Measurements from ENCODE around the gene MICALL2.

The MICALL2 gene

GRCh38 chr7:1492640-1493039 is 33.4 kb upstream of the MICALL2 start:
- no peak for DNase-seq

DNA sequence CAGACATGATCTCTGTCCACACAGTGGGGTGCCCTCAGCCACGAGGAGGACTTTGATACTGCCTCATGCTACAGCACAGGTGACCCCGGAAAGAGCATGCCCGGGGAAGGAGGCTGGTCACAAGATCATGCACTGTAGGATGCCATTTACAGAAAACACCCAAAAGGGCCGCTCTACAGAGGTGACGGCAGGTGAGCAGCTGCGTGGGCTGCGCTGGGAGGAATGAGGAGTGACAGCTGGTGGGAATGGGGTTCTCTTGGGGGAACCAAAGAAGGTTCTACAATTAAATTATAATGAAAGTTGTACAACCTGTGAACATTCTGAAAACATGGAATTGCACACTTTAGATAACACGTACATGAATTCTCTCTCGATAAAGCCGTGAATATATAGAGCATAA is 33.0 kb upstream of the MICALL2 start:
- no peak for DNase-seq

DNA sequence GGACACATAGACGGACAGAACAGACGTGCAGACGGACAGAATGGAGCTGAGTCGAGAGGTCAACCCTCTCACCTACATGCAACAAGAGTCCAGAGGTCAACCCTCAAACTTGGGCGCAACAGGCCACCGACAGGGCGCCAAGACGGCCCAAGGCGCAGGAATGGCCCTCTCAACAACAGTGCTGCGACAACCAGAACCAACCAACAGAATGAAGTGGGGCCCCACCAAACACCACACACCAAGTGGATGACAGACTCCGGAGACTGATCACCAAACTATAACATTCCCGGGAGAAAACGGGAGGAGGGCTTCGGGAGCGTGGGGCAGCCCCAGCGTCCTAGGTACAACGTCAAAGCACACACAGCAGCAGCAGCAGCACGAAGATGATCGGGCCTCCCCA is 31.6 kb upstream of the MICALL2 start:
- no peak for DNase-seq

- DNase-seq, result no peak
These were observed 30.1 kb upstream of the MICALL2 start for GRCh38 chr7:1489336-1489735.

- no peak for DNase-seq
These were observed 28.7 kb upstream of the MICALL2 start for GRCh38 chr7:1488016-1488415.

DNA sequence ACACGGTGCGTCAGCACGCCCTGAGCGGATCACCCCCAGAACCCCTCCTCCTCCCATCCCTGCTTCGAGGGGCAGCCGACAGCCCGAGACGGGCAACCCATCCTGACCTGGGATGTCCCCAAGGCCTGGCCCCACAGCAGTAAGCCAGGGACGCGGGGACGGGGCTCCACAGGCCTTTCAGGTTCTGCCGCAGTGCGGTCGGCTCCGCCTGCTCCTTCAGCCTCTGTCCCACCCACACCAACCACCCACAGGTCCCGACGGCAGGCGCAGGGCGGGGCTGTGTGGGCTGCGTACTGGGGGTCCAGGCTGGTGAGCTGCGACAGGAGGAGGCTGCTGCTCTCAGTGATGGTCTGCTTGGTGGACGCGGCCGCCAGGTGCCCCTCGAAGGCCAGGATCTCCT is 28.2 kb upstream of the MICALL2 start:
- no peak for DNase-seq

DNA sequence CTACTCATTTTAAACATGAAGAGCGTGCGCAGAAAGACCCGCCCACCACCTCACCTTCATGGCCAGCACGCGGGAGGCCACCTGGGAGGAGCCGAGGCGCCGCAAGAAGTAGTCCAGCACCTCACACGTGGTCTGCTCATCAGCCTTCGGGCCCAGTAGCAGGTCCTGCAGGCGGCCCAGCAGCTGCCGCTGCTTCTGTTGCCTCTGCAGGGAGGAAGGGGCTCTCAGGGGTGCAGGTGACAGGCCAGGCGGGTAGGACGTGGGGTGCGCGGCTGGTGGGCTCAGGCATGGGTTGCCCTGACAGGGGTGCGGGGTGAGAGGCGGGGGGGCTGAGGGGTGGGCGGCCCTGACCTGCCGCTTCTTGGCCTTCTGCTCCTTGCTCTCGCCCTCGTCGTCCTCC is 27.3 kb upstream of the MICALL2 start:
- DNase-seq, result no peak

- DNase-seq, result no peak
These were observed 25.9 kb upstream of the MICALL2 start for GRCh38 chr7:1485156-1485555.

DNA sequence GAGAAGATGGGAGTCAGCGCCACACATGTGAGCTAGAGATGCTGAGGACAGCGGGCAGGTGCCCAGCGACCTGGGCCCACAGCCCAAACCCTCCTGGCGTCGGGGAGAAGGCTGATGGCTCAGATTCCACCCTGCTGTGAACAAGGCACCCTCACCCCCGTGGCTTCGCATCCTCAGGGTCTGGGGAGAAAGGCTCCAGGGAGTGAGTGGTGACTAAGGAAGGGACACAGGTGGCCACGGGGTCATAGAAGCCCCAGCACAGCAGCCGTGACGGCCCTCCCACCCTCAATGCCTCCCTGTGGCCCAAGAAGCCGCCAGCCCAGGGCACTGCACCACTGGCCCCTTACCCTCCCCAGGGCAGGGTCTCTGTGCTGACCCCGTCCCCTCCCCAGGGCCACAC is 25.3 kb upstream of the MICALL2 start:
- no peak for DNase-seq

- no peak for DNase-seq
These were observed 24.6 kb upstream of the MICALL2 start for GRCh38 chr7:1483536-1484505.

DNA sequence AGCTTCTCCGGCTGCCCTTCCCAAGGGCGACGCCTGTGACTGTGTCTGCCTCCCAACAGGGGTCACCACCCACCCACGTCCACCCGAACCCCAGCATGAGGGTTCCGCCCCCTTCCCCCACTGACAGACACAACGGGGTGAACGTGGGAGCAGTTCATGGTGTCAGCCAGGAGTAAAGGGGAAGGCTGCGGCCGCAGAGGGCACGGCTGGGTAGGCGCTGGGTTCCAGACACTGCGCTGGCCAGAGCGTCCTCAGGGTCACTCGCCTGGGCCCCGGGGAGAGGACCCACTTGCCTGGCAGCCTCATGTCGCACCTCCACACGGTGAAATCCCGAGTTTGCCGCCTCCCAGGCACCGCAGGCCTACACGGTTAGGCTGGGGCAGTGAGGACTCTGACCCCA is 23.8 kb upstream of the MICALL2 start:
- no peak for DNase-seq

DNA sequence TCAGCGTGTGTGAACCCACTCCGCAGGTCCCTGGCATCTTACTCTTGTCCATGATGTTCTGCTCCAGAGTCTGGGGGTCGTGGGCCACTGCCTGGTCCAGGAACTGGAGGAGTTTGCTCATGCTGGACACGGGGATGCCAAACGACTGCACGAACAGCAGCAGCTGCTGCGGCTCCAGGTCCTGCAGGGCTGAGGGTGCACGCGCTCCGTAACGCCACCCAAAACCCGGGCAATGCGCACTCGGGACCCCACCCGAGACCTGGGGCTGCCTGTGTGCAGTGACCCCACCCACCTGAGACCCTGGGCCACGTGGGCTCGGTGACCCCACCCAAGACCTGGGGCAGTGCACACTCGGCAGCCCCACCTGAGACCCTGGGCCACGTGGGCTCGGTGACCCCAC is 22.0 kb upstream of the MICALL2 start:
- no peak for DNase-seq

DNA sequence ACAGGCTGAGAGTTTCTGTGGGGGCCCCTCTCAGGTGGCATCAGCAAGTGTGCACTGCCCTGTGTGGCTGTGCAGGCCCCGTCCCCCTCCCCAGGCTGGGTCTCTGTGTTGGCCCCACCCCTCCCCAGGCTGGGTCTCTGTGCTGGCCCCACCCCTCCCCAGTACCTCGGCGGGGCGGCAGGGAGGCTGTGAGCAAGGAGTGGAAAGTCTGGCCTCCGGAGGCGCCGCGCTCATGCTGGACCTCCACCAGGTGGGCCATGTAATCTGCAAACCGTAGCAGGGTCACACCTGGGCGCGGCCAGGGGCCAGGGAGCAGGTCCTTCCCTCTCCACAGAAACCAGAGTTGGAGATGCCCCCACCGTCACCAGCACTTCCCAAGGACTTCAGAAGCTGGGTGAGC is 21.4 kb upstream of the MICALL2 start:
- no peak for DNase-seq

GRCh38 chr7:1479287-1479686 is 20.0 kb upstream of the MICALL2 start:
- no peak for DNase-seq

DNA sequence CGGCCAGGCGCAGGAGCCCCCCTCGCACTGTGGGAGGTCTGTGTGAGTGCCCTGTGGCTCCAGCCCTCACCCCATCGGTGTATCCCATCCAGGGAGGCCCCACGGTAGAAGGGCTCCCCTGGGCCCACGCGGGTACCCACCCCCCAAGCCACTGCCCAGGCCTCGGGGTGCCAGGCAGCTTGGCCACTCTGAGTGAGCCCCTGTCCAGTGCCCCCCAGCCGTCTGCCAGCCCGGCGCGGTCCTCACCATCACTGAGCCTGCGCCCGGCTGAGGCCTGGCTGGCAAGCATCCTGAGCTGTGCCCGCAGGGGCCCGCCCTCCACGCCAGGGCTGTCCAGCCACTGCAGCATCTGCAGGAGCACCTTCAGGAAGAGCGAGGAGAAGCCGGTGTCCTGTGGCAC is 19.2 kb upstream of the MICALL2 start:
- no peak for DNase-seq

DNA sequence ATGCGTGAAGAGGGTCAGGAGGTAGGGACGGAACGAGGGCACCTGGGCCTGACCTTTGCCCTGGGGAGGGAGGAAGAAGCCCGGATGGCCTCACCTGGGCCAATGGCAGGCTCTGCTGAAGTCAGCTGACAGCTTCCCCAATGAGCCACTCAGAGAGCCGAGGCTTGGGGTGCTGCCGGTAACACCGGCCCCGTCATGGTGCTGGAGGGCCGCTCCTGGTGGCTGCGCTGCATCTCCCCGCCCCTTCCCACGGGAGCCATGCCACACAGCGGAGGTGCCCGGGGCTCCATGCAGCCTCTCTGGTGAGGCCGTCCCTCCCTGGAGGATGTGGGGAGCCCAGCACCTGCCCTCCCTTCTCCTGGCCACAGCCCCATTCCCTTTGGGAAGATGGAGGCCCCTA is 17.6 kb upstream of the MICALL2 start:
- no peak for DNase-seq

DNA sequence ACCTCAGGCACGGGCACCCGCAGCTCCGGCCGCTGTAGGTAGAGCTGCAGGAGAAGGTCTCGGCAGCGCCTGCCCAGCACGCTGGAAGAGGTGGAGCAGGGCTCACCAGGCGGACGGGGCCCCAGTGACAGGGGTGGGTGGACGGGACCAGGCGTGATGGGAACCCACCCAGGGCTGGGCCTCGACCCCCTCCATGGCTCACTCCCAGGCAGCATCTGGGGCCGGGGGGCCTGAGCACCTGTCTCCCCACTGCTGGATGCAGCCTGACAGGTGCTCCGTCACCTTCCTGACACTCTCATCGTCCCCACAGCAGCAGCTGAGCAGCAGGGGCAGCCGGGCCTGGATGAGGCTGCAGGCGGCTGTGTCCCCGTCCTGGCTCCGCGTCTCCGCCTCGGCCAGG is 16.7 kb upstream of the MICALL2 start:
- DNase-seq, result no peak

GRCh38 chr7:1475393-1475792 is 16.1 kb upstream of the MICALL2 start:
- DNase-seq, result no peak

GRCh38 chr7:1474736-1475135 is 15.5 kb upstream of the MICALL2 start:
- DNase-seq, result no peak

- DNase-seq, result peak; percentile 22
These were observed 14.7 kb upstream of the MICALL2 start for GRCh38 chr7:1473864-1474512.

DNA sequence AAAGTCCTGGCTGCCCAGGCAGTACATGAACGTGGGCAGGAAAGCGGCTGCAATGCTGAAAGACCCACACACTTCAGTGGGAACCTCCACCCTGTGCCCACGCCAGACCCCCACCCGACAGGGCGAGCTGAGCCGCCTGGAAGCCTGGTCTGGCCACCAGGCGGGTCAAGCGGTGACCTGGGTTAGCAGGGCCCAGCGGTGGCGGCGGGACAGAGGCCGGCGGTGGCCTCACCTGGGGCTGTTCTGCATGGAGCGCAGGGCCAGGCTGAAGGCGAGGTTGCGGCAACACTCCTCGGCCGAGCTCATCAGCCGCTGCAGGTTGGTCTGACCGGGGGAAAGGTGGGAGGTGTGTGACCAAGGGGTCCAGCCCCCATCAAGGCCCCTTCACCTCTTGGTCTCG is 11.6 kb upstream of the MICALL2 start:
- DNase-seq, result no peak

GRCh38 chr7:1468643-1469298 is 9.5 kb upstream of the MICALL2 start:
- no peak for DNase-seq

DNA sequence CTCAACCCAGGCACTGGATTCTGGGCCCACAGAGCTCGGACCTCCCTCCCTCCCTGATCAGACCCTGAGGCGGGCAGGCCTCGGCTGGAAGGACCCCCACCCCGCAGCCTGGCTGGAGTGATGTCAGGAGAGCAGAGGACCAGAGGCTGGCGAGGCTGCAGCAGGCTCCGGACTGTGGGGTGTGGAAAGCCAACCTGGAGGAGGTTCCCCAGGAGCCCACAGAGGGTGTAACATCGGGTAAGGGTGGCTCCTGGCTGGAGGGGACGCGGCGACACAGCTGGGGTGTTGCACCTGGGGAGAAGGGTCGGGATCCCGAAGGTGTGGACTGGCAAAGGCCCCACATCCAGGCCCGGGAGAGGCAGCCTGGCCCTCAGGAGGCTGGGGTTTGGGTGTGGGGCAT is 8.9 kb upstream of the MICALL2 start:
- no peak for DNase-seq

Data from KG1 (cell line).